CD4-positive, alpha-beta T cell treated with Interferon gamma for 1 hour (primary cell): Measurements from ENCODE around the gene P2RX2.

ENCODE experiments used
- DNase-seq: peaks from one replicate; pipeline ENCODE4 v3.0.0-alpha.2; 2020

P2RX2 gene

DNA sequence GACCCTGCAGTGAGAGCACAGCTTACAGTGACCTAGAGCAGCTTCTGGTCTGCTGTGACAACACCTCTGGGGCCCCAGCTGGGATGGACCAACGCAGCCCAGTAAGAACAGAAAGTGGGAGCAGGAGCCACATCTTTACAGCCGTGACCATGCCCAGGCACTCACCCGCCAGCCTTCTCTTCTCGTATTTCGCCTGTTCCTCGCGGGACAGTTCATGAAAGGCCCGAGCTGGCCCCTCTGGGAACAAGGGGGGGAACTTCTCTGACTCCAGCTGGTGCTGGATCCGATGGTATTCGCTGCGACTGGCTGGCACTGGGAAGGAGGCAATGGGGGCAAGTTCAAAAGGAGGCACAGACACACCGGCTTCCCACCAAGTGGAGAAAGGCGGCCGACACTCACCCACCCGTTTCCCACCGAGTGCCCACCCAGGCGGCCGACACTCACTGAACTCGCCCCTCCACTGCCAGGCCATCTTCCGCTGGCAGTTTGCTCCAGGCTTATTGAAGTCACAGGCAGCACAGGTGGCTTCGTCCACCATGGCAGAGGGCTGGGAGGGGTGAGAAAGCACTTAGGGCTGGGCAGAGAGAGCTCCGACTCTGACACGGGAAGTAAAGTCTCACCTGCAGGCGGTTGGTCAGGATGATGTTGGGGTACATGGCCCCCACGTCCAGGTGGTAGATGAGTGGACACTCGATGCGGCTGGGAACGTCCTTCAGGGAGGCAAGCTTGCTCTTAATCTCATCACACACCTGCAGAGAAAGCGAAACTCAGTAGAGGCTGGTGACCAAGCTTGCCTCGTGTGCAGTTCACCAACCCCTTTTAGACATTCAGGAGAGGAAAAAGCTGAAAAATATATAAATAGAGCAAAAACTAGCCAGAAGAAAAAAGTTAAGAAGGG is 49.9 kb downstream of the P2RX2 start:
- DNase-seq: no peak

GRCh38 chr12:132669166-132669879 is 50.7 kb downstream of the P2RX2 start:
- no peak for DNase-seq
